Thyroid gland (tissue), 4 donors: ENCODE results near the gene KSR1.

Experiments
- POLR2A ChIP-seq, 2 donors: fragments of 450-650 bp; IDR thresholded peaks; one replicate each; pipeline ENCODE4 v1.6.1; 2017; ENCODE audit warnings: antibody characterized with exemption in 2 of 2, mild to moderate bottlenecking in 2 of 2, moderate library complexity in 1 of 2
- TF ChIP-seq, protein P1 (sequence below), 6 experiments: fragments of 200-600 bp in 3 of 6; fragments of 450-650 bp in 3 of 6; sonication (generic) in 3 of 6; IDR thresholded peaks; one replicate each; pipeline ENCODE4 v1.5.1; 2016 to 2019; ENCODE audit warnings: antibody characterized with exemption in 6 of 6, mild to moderate bottlenecking in 2 of 6, inconsistent platforms in 1 of 6, moderate library complexity in 1 of 6

DNA sequence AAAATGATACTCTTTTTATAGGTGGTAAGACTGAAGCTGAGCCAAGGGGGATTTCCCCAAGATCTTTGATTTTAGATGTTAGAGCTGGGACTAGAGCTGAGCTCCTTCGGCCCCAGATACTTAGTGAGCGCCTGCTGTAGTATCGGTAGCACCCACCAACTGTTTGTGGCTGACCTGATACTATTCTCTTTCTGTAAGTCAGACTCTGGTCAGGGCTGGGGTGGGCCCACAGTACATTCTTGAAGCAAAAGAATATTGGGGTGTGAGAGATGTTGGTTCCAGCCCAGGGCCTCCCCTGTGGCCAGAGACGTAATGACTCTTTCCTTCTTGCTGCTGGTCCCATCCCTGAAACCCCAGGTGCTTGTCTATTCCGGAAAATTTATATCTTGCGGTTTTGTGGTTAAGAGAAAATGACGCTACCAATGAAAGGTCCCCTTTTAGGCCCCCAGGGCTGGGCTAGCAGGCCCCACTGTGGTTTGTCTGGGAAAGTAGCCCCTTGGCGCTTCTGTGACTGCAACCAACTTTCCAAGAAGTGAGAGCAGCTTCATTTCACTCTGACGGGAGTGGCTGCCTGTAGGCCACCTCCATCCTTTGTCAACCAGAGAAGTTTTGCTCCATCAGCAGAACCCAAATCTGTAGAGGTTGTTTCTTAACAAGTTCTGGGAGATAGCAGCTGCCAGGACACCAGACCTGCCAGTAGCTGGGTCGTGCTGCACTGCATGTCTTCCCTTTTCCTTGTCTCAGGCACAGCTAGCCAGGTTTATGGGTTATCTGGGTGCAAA is 88.3 kb downstream of the KSR1 start:
- TF ChIP-seq, protein P1, sequence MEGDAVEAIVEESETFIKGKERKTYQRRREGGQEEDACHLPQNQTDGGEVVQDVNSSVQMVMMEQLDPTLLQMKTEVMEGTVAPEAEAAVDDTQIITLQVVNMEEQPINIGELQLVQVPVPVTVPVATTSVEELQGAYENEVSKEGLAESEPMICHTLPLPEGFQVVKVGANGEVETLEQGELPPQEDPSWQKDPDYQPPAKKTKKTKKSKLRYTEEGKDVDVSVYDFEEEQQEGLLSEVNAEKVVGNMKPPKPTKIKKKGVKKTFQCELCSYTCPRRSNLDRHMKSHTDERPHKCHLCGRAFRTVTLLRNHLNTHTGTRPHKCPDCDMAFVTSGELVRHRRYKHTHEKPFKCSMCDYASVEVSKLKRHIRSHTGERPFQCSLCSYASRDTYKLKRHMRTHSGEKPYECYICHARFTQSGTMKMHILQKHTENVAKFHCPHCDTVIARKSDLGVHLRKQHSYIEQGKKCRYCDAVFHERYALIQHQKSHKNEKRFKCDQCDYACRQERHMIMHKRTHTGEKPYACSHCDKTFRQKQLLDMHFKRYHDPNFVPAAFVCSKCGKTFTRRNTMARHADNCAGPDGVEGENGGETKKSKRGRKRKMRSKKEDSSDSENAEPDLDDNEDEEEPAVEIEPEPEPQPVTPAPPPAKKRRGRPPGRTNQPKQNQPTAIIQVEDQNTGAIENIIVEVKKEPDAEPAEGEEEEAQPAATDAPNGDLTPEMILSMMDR (IDR thresholded peaks at IDR 0.05) = no peak
- TF ChIP-seq POLR2A (IDR thresholded peaks at IDR 0.05) = no peak
